KG1 (cell line): Measurements from ENCODE around the gene CADPS.

ENCODE experiments used
- DNase-seq: peaks from one replicate; lab custom pipeline; 2025; lab: John Stamatoyannopoulos, UW

The CADPS gene

DNA sequence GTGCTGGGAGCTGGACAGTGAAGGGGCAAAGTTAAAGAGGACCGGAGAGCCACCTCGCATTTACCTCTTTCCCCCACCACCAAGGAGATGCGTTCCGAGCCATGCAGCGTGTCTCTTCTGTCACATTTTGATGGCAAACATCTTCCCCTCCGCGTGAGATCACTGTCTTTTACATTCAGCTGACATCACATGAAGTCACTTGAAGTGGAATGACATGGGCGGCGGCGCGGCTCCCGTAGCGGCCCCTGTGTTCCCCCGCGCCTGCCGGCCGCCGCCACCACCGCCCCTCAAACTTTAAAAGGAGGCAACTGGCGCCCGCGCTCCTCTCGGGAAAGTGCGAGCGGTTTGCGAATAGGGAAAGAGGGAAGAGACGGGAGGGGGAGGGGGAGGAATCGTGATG, 502.0 kb downstream of the CADPS start, which contains the start of gene FEZF2:
Gene FEZF2 (minus strand): TSS at position 336 of the 400 bp plus-strand sequence. CDS start 682 bp downstream, outside the sequence.
- no peak for DNase-seq

DNA sequence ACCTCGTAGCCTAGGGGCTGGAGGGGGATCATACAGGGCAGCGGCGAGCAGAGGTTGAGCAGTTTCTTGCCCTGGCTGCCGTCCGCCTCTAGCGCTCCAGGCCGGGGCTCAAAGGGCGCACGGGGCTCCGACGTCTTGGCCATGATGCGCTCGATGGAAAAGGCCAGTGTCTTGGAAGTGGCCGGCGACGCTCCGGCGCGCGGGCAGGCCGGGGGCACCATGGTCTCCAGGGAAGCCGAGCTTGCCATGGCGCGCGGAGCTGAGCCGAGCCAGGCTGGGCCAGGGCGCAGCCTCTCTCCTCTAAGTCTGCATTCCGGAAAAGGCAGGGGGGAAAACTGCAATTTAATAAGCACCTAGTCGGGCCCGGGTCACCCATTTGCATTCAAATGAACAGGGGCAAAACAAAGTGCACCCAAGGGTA, 502.6 kb downstream of the CADPS start:
- no peak for DNase-seq

DNA sequence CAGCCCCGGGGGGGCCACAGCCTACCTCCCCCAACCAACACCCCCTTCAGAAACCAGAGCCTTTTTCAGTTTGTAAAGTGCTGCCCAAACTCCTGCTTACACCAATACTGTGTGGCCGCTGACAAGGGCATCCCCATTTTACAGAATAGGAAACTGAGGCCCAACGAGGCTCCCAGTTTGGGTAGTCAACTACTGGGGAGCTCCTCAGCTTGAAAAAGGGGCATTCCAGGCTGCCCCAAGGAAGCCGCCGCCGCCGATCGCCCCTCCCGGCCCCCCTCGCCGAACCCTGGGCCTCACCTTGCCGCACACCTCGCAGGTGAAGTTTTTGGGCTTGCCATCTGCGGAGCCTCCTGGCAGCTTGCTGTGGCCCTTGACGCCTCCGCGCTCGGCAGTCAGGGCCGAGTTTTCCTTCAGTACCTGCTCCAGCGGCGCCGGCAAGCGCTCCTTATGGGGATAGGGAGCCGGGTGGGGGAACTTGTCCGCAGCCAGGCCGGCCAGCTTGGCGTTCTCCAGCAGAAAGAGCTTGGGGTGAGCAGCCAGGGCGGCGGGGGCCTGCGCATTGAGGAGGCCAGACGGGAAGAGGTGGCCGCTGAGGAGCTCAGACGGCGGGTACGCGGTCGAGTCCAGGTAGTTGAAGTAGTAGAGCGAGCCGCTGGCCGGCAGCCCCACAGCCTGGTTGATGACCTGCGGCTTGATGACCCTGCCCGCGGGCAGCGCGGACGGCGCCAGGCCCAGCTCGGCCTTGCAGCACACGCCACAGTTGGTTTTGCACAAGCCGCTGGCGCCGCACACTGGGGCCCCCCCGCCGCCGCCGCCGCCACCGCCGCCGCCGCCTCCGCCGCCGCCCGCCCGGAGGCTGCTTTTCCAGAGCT, 503.3 kb downstream of the CADPS start:
- DNase-seq = no peak

DNA sequence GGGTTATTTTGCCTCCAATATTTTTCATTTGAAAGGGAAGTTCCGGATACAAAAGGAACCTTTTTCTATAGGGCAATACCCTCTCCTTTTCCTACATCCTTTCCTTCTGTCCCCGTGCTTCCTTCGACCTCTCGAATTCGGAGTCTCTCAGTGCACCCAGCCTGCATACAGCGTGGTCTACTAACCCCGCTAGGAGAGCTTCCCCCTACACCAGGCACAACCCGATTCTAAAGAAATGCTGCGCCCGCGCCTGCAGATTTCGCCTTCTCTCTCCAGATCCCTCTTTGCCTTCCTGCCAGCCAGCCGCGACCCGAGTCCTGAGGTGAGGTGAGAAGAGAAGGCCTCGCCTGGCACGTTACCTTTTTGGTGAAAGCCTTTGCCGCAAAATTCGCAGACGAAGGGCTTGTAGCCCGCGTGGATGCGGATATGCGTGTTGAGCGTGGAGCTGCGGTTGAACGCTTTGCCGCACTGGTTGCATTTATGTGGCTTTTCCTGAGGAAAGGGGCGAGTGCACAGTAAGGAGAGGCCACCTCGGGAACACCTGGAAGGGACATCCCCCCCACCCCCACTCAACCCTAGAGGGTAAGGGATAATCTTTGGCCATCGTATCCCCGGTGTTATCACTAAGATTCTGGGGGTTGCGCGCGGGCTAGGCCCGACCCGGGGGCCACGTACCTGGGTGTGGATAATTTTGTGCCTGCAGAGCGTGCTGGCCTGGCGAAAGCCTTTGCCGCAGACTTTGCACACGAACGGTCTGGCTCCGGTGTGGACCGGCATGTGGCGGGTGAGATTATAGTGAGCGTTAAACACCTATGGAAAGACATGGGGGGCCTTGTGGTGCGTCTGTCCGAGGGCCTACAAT, 504.1 kb downstream of the CADPS start:
- DNase-seq = no peak

DNA sequence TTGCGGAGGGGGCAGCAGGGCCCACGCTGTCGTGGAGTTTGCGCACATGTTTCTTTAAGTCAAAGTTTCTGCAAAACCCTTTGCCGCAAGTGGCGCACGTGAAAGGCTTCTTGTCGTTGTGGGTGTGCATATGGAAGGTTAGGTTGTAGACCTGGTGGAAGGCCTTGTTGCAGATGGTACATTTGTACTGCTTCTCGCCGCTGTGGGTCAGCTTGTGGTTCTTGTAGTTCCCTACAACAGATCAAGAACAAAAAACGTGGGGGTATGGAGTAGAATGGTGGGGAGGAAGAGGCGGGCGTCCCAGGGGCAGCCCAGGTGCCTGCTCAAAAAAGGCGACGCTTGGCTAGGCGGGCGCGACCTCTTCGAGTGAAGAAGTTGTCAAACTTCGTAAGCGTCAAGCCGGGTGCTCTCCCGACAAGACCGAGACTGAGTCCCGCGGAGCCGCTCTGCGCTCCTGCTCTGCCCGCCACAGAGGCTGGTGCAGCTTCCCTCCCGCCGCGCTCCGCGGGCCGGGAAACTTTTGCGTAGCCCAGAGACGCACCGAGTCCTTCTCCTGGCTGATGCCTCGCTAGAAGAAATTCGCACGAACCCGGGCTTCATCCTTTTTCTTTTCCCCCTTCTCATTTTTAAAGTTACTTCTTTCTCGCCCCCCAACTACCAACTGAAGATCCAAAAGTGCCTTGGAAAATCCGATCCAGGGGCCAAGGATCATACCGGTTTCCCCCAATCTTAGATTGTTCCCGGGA, 504.9 kb downstream of the CADPS start:
- DNase-seq = no peak

DNA sequence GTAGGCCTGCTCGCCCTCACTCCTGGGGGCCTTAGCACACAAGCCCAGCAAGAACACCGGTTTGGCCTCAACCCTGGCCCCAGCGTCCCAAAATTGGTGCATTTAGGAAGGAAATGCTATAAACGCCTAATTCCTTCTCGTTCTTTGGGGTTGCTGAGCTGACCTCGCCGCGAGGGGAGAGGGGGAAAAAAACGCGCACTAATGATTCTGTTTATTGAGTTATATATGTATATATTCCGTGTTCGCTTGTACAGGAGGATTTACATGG, 505.8 kb downstream of the CADPS start:
- DNase-seq = no peak

DNA sequence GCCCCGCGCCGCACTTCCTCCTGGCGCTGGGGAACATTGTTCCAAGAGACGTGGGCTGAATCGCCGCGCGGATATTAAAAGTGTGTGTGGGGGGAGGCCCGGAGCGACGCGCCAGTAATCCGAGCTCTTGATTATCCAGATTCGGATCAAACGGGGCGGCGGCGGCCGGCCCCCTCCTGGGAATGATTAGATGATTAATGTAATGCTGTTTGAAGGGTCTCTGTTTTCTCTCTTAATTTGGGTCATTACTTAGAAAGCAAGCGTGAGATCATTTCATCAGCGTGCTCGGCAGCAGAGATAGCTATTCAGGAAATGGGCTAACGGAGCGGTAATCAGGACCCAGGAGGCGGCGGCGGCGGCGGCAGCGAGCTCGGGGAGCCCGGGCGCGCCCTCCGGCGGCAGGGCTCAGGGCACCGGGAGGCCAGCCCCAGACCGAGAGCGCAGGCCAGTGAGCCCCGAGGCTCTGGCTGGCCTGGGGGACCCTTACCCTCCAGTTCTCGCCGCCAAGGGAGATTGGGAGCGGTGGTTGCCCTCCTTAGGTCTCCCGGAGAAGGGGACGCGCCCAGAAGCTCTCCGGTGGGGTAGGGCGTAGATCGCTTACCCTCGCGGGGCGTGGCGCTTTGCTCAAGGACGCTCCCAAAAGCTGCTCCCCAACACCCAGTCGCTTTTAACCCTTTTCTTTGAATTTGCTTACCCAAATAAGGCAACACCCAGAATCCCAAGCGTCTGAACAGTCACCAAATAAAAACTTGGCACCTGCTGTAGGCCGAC, 506.3 kb downstream of the CADPS start:
- DNase-seq = no peak

DNA sequence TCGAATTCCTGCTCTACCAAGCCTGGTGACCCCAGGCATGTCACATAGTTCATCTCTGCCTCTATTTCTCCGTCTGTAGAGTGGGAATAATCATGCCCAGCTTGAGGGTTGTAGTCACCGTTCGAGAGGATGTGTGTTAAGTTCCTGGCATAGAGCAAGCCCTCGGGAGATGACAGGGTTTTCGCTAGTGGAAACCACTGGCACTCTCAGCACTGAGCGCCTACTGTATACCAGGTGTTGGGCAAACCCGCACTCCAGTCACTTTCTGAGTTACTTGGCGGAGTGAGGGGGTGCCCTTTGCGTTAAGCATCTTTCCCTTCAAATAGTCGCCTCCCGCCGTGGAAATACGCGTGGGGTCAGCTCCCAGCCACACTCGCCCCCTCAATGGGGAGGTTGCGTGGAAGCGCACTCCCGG, 506.9 kb downstream of the CADPS start:
- DNase-seq = no peak

DNA sequence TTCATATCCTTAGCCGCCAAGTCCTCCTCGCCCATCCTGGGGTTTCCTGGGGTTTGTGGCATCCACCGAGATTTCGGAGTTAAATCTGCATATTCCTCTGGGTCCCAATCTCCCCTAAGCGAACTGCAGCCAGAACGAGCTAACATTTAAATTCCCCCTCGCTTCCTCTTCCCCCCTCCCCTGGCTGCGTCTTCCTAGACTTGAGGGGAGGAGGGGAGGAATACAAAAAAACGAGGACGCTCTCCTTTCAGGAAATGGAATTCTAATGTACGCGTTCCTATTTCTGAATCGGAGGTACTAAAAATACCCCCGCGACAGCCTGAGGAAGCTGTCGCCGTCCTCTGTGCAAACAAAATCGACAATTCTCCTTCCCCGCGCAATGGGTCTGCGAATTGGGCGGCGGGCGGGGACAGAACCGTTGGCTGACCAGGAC, 507.4 kb downstream of the CADPS start:
- no peak for DNase-seq

DNA sequence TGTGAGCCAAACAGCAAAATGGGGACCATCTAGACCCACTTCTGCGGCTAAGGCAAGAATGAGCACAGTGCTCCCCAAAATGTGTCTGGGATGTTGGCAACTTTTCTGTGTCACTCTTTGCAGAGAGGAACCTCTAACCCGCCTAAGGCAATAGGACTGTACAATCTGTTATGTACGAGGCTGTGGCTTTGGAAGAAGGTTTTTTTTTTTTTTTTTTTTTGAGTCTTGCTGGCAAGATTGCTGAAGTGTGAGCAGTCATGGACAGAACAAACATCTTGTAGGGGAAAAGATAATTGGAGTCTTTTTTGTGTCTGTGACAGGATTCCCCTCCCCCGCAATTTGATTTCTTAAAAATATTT, 509.1 kb downstream of the CADPS start:
- no peak for DNase-seq

DNA sequence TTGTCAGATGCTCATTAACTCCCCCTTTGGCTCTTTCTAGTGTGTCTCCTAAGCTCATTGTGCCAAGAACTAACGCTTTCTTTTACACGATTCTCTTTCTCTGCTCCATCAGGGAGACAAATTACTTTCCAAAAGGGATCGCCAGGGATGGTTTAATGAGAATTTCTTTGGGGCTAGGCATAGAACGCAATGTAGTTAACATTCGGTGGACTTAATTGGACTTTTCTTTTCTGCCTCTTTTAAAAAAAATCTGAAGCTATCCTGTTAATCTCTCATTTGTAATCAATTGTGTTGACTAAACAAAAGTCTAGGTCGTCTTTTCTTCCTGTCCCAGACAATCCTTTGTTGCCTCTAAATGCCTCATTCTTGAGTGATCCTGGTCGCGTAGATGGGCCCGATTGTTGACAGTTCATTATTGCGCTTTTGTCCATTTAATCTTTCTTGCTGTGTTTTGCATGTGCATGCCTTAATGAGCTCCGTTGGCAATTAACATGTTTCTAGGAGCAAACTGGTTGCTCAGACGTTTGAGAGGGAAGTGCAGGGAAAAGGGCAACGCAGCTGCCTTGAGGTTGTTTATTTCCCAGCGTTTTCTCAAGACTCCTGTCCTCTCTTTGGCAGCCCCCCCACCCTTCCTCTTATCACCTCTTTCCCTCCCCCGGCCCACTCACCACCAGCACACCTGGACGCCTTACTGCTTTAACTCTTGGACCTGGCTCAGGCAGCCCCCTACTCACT, 509.7 kb downstream of the CADPS start:
- no peak for DNase-seq

DNA sequence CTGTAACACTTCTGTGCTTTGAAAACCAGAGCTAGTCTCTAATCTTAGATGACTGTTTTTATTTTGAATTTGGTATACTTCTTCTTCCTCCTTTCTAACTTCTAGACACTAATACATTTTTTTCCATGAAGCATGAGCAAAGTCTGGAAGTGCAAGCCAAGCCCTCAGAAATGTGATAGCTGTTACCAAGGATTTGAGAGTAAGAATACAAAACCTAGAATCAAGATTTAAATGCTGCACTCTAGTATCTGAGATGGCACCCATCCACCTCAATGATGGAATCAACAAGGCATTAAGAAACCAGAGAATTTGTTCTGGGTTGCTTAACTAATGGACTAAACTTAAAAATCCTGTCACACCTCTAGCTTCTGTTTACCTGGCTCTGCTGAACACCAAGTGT, 511.0 kb downstream of the CADPS start:
- no peak for DNase-seq

DNA sequence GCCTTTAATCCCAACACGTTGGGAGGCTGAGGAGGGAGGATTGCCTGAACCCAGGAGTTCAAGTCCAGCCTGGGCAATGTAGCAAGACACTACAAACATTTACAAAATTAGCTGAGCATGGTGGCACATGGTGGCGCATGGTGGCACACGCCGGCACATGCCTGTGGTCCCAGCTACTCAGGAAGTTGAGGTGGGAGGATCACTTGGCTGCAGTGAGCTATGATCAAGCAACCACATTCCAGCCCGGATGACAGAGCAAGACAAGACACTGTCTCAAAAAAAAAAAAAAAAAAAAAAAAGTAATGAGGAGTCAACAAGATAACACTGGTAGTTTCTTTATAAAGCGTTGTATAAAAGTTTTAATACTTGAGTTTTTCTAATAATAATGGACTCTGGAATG, 511.9 kb downstream of the CADPS start:
- no peak for DNase-seq

DNA sequence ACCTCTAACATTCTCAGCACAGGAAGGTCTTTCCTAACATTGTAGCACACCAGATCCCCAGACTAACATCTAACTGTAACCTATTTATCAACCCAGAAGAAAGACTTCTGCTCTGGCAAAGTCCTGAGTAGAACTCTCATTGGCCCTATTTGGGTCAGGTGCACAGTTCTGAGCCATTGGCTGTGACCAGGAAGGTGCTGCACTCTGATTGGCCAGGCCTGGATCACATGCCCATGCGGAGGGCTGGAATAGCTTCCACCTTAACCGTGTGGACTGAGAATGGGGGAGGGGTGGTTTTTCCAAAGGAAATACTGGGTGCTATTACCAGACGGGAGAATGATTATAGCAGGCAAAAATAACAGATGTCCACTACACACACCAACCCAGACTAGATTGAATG, 513.4 kb downstream of the CADPS start:
- no peak for DNase-seq

DNA sequence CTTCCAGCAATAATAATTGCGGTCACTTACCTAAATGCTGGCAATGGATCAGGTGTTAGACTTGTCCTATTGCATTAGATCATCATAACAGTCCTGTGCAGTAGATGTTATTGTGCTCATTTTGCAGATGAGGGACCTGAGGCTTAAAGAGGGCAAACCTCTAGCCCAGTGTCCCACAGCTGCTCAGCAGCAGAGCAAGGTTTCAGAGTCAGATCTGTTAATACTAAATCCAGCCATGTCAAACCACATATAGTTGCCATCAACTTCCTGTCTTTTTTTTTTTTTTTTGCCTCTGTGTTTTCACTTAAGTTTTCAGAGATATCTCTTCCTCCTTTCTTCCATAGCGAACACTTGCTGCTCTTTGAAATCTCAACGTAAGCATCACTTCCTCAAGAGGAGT, 514.0 kb downstream of the CADPS start:
- DNase-seq = no peak

DNA sequence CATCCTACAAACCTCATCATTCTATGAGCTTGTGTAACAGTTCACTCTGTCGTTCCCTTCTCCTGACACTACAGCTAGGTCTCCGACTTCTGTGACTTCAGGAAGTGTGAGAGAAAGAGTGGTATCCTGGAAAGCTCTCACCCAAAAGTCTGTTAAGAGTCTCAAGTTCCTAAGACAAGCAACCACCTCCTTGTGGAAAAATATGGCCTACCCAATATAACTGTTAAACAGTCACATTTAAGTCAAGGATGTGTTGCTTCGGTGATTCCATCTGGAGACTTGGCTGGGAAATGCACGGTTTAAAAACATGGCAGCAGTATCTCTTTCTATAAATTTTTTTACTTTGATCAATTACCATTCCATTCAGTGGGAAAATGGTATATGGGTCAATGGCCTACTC, 515.7 kb downstream of the CADPS start:
- no peak for DNase-seq

DNA sequence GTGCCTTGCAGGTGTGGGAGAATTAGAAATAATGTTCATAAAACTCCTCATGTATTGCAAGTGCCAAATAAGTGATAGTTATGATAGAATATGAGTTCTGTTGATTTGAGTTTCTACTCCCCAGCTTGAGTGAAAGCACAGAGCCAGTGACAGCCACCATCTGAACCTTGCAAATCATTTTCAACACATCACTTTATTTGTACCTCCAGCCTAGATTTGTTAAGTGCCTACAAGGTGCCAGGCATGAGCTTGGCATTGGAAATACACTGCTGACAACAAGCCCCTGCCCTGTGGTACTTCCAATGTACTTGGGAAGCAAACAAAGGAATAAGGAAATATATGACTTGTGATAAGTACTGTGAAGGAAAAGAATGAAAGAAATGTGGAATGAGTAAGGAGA, 518.9 kb downstream of the CADPS start:
- DNase-seq = no peak

DNA sequence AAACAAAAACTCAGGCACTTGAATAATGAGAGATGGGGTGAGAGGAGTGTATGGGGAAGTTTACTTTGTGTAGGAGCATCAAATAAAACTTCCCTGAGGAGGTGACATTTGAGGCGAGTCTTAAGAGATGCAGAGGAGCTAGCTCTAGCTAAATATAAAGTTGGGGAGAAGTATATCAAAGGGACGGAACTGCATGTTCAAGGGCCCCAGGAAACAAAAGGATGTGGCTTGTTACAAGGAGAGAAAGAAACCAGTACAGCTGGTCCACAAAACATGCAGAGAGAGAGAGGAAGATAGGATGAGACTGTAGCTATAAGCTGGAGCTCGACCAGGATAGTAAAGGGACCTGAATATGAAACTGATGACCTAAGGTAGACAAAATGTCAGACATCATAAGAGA, 519.5 kb downstream of the CADPS start:
- no peak for DNase-seq
